Liver (tissue), 9 donors: ENCODE data around the gene CFAP61. TPM values are rescaled to one million over a fixed set of nuclear protein-coding genes. Genes with fewer than 3 reads are reported as not detected.

Experiments
- DNase-seq: peaks from one replicate; pipeline ENCODE4 v3.0.0-alpha.2; 2017; ENCODE audit warnings: low spot score
- H3K27ac ChIP-seq, 2 donors: one replicate each; pipeline ENCODE4 v1.7.0; 2013; ENCODE audit warnings: inconsistent platforms in 2 of 2, low read length in 2 of 2, control low read depth in 1 of 2, low read depth in 1 of 2, mild to moderate bottlenecking in 1 of 2
- H3K27me3 ChIP-seq, 4 donors: one replicate each; pipeline versions ENCODE4 v1.6.1 to v1.7.0; 2013; ENCODE audit warnings: low read length in 3 of 4, inconsistent platforms in 1 of 4, mild to moderate bottlenecking in 1 of 4, moderate library complexity in 1 of 4; ENCODE audit not compliant: control insufficient read depth in 4 of 4, insufficient read depth in 4 of 4
- H3K36me3 ChIP-seq, 4 donors: one replicate each; pipeline versions ENCODE4 v1.6.1 to v1.7.0; 2013; ENCODE audit warnings: low read length in 3 of 4, mild to moderate bottlenecking in 3 of 4, low read depth in 1 of 4, moderate library complexity in 1 of 4; ENCODE audit not compliant: control insufficient read depth in 4 of 4, insufficient read depth in 3 of 4
- H3K4me1 ChIP-seq, 4 donors: one replicate each; pipeline versions ENCODE4 v1.6.1 to v1.7.0; 2013; ENCODE audit warnings: low read length in 3 of 4, mild to moderate bottlenecking in 3 of 4, moderate library complexity in 1 of 4; ENCODE audit not compliant: control insufficient read depth in 4 of 4, insufficient read depth in 4 of 4
- H3K4me3 ChIP-seq, 3 donors: one replicate each; pipeline versions ENCODE4 v1.6.1 to v1.7.0; 2013; ENCODE audit warnings: low read length in 3 of 3, control low read depth in 1 of 3, low read depth in 1 of 3, mild to moderate bottlenecking in 1 of 3
- H3K9ac ChIP-seq, 2 donors: one replicate each; pipeline ENCODE4 v1.7.0; 2013; ENCODE audit warnings: low read length in 2 of 2, mild to moderate bottlenecking in 2 of 2, moderate library complexity in 2 of 2, control low read depth in 1 of 2, low read depth in 1 of 2
- H3K9me3 ChIP-seq, 4 donors: one replicate each; pipeline versions ENCODE4 v1.6.1 to v1.7.0; 2013; ENCODE audit warnings: low read length in 3 of 4; ENCODE audit not compliant: control insufficient read depth in 4 of 4
- EGR1 ChIP-seq, 2 donors: IDR thresholded peaks; 2 replicates each; pipeline ENCODE4 v1.6.1; 2016 to 2018; ENCODE audit warnings: antibody characterized with exemption in 2 of 2, low read depth in 2 of 2
- FOXA1 ChIP-seq: IDR thresholded peaks from 2 replicates; pipeline ENCODE4 v1.6.1; 2016; ENCODE audit warnings: antibody characterized with exemption
- FOXA2 ChIP-seq: IDR thresholded peaks from 2 replicates; pipeline ENCODE4 v1.6.1; 2016; ENCODE audit warnings: antibody characterized with exemption
- HNF4A ChIP-seq, 2 donors: conservative IDR thresholded peaks; 2 replicates each; pipeline ENCODE4 v1.6.1; 2016; ENCODE audit warnings: antibody characterized with exemption in 2 of 2, mild to moderate bottlenecking in 2 of 2
- HNF4G ChIP-seq: IDR thresholded peaks from 2 replicates; pipeline ENCODE4 v1.6.1; 2016; ENCODE audit warnings: antibody characterized with exemption
- JUND ChIP-seq, 2 donors: IDR thresholded peaks; 2 replicates each; pipeline ENCODE4 v1.6.1; 2016; ENCODE audit warnings: antibody characterized with exemption in 2 of 2
- NR2F2 ChIP-seq: IDR thresholded peaks from 2 replicates; pipeline ENCODE4 v1.6.1; 2016; ENCODE audit warnings: antibody characterized with exemption
- RAD21 ChIP-seq, 2 donors: IDR thresholded peaks; 2 replicates each; pipeline ENCODE4 v1.6.1; 2016; ENCODE audit warnings: antibody characterized with exemption in 2 of 2, mild to moderate bottlenecking in 2 of 2
- RXRA ChIP-seq, 2 donors: IDR thresholded peaks; 2 replicates each; pipeline ENCODE4 v1.6.1; 2017 to 2018; ENCODE audit warnings: antibody characterized with exemption in 2 of 2, mild to moderate bottlenecking in 1 of 2
- SP1 ChIP-seq: IDR thresholded peaks from 2 replicates; pipeline ENCODE4 v1.6.1; 2018; ENCODE audit warnings: antibody characterized with exemption, mild to moderate bottlenecking
- TAF1 ChIP-seq: conservative IDR thresholded peaks from 2 replicates; pipeline ENCODE4 v1.6.1; 2016; ENCODE audit warnings: antibody characterized with exemption, mild to moderate bottlenecking
- YY1 ChIP-seq: IDR thresholded peaks from 2 replicates; pipeline ENCODE4 v1.6.1; 2016; ENCODE audit warnings: antibody characterized with exemption, mild to moderate bottlenecking
- WGBS: extraction: QIAGEN DNeasy Blood & Tissue Kit; methylation state at CpG from one replicate; pipeline ENCODE4 v1.1.7; 2013; 5-methylcytosine and 5-hydroxymethylcytosine counted together
- polyA plus RNA-seq, 2 donors: library from polyadenylated mRNA; stranded (reverse) in 1 of 2; unstranded in 1 of 2; fragments of 200-250 nt in 1 of 2; fragments of >200 nt in 1 of 2; fragmentation: Nextera tagmentation in 1 of 2; extraction: Ambion mirVana in 1 of 2; gene quantifications; one replicate each; pipeline versions ENCODE4 v1.2.1 to v1.2.3, GENCODE V29; 2013 to 2015
- total RNA-seq, 2 donors: library from RNA; depleted of rRNA; stranded (reverse); fragments of >200 nt; gene quantifications; one replicate each; pipeline ENCODE4 v1.2.3, GENCODE V29; 2014
- TF ChIP-seq, protein P1 (sequence below): IDR thresholded peaks from 2 replicates; pipeline ENCODE4 v1.6.1; 2016; ENCODE audit warnings: antibody characterized with exemption, mild to moderate bottlenecking
- TF ChIP-seq, protein P2 (sequence below): IDR thresholded peaks from 2 replicates; pipeline ENCODE4 v1.6.1; 2016; ENCODE audit warnings: antibody characterized with exemption
- TF ChIP-seq, protein P3 (sequence below): fragments of 150-350 bp; IDR thresholded peaks from 2 replicates; pipeline ENCODE4 v1.5.1; 2017; ENCODE audit warnings: improper control_type of control experiment, low read depth, low read length; ENCODE audit not compliant: missing input control
- TF ChIP-seq, protein P4 (sequence below): IDR thresholded peaks from 2 replicates; pipeline ENCODE4 v1.6.1; 2016; ENCODE audit warnings: antibody characterized with exemption
- TF ChIP-seq, protein P5 (sequence below): IDR thresholded peaks from 2 replicates; pipeline ENCODE4 v1.6.1; 2016; ENCODE audit warnings: antibody characterized with exemption
- donor health status: healthy.
- donor health status: healthy.
- donor health status: healthy.
- donor health status: healthy.
- donor health status: healthy.

Gene CFAP61
- total and polyA plus RNA-seq, 4 donors: 0.05 TPM; not detected in 3

DNA sequence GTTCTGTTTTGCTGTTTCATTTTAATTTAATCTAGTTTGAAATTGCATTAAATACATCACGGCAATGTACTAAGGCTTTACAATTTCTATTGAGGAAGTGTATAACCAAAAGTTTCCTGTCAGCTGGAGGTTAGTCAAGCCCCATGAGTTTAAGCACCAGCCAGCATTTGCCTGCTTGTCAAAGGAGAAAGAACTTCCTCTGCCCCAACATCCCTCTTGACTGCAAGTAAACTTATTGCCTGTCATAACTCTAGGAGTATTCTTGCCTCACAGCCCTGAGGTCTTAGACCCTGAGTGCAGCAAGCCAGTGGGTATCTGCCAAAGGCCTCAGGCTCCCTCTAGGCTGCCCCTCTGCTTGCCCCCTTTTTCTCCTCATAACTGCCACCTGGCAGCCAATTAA, 208.8 kb downstream of the CFAP61 start:
- TF ChIP-seq EGR1 (IDR thresholded peaks at IDR 0.05; ENCODE audit: low read depth in 2 of 2): no peak
- TF ChIP-seq, protein P1, sequence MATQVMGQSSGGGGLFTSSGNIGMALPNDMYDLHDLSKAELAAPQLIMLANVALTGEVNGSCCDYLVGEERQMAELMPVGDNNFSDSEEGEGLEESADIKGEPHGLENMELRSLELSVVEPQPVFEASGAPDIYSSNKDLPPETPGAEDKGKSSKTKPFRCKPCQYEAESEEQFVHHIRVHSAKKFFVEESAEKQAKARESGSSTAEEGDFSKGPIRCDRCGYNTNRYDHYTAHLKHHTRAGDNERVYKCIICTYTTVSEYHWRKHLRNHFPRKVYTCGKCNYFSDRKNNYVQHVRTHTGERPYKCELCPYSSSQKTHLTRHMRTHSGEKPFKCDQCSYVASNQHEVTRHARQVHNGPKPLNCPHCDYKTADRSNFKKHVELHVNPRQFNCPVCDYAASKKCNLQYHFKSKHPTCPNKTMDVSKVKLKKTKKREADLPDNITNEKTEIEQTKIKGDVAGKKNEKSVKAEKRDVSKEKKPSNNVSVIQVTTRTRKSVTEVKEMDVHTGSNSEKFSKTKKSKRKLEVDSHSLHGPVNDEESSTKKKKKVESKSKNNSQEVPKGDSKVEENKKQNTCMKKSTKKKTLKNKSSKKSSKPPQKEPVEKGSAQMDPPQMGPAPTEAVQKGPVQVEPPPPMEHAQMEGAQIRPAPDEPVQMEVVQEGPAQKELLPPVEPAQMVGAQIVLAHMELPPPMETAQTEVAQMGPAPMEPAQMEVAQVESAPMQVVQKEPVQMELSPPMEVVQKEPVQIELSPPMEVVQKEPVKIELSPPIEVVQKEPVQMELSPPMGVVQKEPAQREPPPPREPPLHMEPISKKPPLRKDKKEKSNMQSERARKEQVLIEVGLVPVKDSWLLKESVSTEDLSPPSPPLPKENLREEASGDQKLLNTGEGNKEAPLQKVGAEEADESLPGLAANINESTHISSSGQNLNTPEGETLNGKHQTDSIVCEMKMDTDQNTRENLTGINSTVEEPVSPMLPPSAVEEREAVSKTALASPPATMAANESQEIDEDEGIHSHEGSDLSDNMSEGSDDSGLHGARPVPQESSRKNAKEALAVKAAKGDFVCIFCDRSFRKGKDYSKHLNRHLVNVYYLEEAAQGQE: no peak
- TF ChIP-seq HNF4A (conservative IDR thresholded peaks at IDR 0.05): no peak
- TF ChIP-seq JUND (IDR thresholded peaks at IDR 0.05): no peak
- TF ChIP-seq, protein P2, sequence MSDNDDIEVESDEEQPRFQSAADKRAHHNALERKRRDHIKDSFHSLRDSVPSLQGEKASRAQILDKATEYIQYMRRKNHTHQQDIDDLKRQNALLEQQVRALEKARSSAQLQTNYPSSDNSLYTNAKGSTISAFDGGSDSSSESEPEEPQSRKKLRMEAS: no peak
- H3K27ac ChIP-seq: no peak overlapping the region
- no peaks in the 10 kb centered on the region for H3K4me1 ChIP-seq
- no peaks in the 10 kb centered on the region for H3K9me3 ChIP-seq
- H3K9ac ChIP-seq: no peak overlapping the region
- no peaks in the 10 kb centered on the region for H3K27me3 ChIP-seq
- H3K4me3 ChIP-seq: no peak overlapping the region
- 61% methylated on average over 1 of the region's 1 CpG for WGBS
- DNase-seq: no peak
- H3K36me3 ChIP-seq: no peaks in the 10 kb centered on the region

DNA sequence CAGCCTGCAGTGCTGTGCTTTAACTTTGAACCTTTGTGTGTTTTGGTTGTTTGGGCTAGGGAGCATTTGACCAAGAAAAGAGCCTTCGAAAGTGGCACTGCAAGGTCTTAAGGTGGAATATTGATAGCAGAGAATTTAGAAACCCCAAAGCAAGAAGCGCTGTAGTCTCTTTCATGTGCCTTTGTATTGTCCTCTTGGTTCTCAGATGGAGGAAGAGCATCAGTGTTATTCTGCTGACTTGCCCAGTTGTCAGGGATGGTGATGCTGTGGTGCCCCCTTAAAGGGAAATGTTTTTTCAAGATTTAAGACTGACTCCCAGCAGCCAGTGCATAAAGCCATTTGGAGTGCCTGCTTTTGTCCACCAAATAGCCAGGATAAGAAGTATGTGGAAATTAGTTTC, 212.9 kb downstream of the CFAP61 start:
- Histone ChIP-seq H3K27me3 (no peaks in the 10 kb centered on the region), H3K9me3 (no peaks in the 10 kb centered on the region), H3K4me3 (no peak overlapping the region), H3K4me1 (no peaks in the 10 kb centered on the region), H3K36me3 (no peaks in the 10 kb centered on the region), H3K9ac (no peak overlapping the region), H3K27ac (no peak overlapping the region)
- DNase-seq: no peak
- 59% methylated on average over 2 of the region's 2 CpGs for WGBS
- TF ChIP-seq JUND (IDR thresholded peaks at IDR 0.05): no peak
- no peak for TF ChIP-seq SP1
- no peak for TF ChIP-seq FOXA1
- no peak for TF ChIP-seq HNF4G
- TF ChIP-seq FOXA2: no peak
- TF ChIP-seq, protein P3, sequence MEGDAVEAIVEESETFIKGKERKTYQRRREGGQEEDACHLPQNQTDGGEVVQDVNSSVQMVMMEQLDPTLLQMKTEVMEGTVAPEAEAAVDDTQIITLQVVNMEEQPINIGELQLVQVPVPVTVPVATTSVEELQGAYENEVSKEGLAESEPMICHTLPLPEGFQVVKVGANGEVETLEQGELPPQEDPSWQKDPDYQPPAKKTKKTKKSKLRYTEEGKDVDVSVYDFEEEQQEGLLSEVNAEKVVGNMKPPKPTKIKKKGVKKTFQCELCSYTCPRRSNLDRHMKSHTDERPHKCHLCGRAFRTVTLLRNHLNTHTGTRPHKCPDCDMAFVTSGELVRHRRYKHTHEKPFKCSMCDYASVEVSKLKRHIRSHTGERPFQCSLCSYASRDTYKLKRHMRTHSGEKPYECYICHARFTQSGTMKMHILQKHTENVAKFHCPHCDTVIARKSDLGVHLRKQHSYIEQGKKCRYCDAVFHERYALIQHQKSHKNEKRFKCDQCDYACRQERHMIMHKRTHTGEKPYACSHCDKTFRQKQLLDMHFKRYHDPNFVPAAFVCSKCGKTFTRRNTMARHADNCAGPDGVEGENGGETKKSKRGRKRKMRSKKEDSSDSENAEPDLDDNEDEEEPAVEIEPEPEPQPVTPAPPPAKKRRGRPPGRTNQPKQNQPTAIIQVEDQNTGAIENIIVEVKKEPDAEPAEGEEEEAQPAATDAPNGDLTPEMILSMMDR: no peak
- no peak for TF ChIP-seq TAF1
- TF ChIP-seq HNF4A (conservative IDR thresholded peaks at IDR 0.05): no peak

DNA sequence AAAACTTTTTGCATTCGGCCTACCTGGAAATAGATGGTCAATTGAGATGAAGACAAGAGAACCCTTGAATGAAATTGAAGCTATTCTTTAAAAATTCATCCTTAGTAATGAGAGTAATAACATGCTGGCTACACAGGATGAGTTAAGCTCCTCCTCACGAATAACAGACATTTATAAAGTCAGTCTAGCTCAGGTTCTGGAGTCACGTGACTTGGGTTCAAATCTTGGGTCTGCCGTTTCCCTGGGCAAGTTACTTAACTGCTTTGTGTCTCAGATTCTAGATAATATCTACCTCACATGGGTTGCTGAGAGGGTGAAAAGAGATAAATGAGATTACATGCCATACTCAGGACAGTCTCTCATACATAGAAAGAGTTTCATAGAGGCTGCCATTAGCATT, 214.2 kb downstream of the CFAP61 start:
- H3K4me1 ChIP-seq: no peaks in the 10 kb centered on the region
- H3K36me3 ChIP-seq: no peaks in the 10 kb centered on the region
- H3K9me3 ChIP-seq: no peaks in the 10 kb centered on the region
- H3K27me3 ChIP-seq: no peaks in the 10 kb centered on the region
- WGBS: 78% methylated on average over 4 of the region's 4 CpGs
- no peak overlapping the region for H3K9ac ChIP-seq
- DNase-seq: no peak
- no peak overlapping the region for H3K27ac ChIP-seq
- no peak overlapping the region for H3K4me3 ChIP-seq
- TF ChIP-seq, protein P4, sequence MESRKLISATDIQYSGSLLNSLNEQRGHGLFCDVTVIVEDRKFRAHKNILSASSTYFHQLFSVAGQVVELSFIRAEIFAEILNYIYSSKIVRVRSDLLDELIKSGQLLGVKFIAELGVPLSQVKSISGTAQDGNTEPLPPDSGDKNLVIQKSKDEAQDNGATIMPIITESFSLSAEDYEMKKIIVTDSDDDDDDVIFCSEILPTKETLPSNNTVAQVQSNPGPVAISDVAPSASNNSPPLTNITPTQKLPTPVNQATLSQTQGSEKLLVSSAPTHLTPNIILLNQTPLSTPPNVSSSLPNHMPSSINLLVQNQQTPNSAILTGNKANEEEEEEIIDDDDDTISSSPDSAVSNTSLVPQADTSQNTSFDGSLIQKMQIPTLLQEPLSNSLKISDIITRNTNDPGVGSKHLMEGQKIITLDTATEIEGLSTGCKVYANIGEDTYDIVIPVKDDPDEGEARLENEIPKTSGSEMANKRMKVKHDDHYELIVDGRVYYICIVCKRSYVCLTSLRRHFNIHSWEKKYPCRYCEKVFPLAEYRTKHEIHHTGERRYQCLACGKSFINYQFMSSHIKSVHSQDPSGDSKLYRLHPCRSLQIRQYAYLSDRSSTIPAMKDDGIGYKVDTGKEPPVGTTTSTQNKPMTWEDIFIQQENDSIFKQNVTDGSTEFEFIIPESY: no peak
- TF ChIP-seq RAD21 (IDR thresholded peaks at IDR 0.05): no peak
- TF ChIP-seq HNF4A (conservative IDR thresholded peaks at IDR 0.05): no peak
- TF ChIP-seq, protein P5, sequence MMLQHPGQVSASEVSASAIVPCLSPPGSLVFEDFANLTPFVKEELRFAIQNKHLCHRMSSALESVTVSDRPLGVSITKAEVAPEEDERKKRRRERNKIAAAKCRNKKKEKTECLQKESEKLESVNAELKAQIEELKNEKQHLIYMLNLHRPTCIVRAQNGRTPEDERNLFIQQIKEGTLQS: no peak
- TF ChIP-seq HNF4G: no peak
- no peak for TF ChIP-seq RXRA (IDR thresholded peaks at IDR 0.05)
- no peak for TF ChIP-seq JUND (IDR thresholded peaks at IDR 0.05)
- TF ChIP-seq SP1: no peak
- TF ChIP-seq, protein P1: no peak
- TF ChIP-seq TAF1: no peak
- no peak for TF ChIP-seq NR2F2
- TF ChIP-seq EGR1 (IDR thresholded peaks at IDR 0.05; ENCODE audit: low read depth in 2 of 2): no peak
- TF ChIP-seq YY1: no peak
- TF ChIP-seq FOXA2: no peak
